ENCODE measurements around the gene SETBP1.

GRCh38 chr18:45090526-45091140 lies 409.9 kb downstream of the SETBP1 start:
- TF ChIP-seq CTCF (conservative IDR thresholded peaks at IDR 0.05 in 1 of 2, IDR thresholded peaks at IDR 0.05 in 1 of 2; ENCODE audit: extremely low read depth in 1 of 2, insufficient read depth in 1 of 2, low read depth in 1 of 2, low read length in 2 of 2) (no peak), EZH2 (IDR thresholded peaks at IDR 0.05; ENCODE audit: borderline replicate concordance, low read length) (no peak)
